ENCODE data around the gene DHRS2. TPM values are rescaled to one million over a fixed set of nuclear protein-coding genes. Genes with fewer than 3 reads are reported as not detected.

Gene DHRS2
- total and polyA plus RNA-seq, 2 of the 13 experiments (the other 11 are each of a cell fraction or from before 2014, with no cell fraction given): 1,621 to 3,021 TPM

GRCh38 chr14:23602181-23603095 is 33.7 kb upstream of the DHRS2 start (continued):
- TF ChIP-seq CSRNP2 (CRISPR knock-in tag; conservative IDR thresholded peaks at IDR 0.05; ENCODE audit: low read depth) (no peak), GABPB1 (CRISPR knock-in tag; IDR thresholded peaks at IDR 0.05) (peak; percentile 49), GPBP1L1 (CRISPR knock-in tag; IDR thresholded peaks at IDR 0.05) (no peak), ZNF24 (IDR thresholded peaks at IDR 0.05) (no peak), SMAD9 (CRISPR knock-in tag; IDR thresholded peaks at IDR 0.05) (no peak), KDM6A (CRISPR knock-in tag; IDR thresholded peaks at IDR 0.05; ENCODE audit: low read depth) (peak; percentile 71), PRDM15 (CRISPR knock-in tag; IDR thresholded peaks at IDR 0.05) (no peak), ZNF18 (CRISPR knock-in tag; IDR thresholded peaks at IDR 0.05; ENCODE audit: insufficient replicate concordance) (peak; percentile 88), EZH2 (conservative IDR thresholded peaks at IDR 0.05; ENCODE audit: low read depth, low read length) (no peak), ATF2 (CRISPR knock-in tag; IDR thresholded peaks at IDR 0.05) (peak; percentile 91), POLR2A (IDR thresholded peaks at IDR 0.05; ENCODE audit: insufficient read depth in 1 of 2, low read depth in 2 of 2, low read length in 2 of 2) (0 out of 4 replicates have a peak, but pooled peaks of 1 of the 2 experiments have one; percentile 40), ZNF746 (CRISPR knock-in tag; IDR thresholded peaks at IDR 0.05) (peak; percentile 47; the same call in 1 of the 2 replicates), ZBTB46 (CRISPR knock-in tag; IDR thresholded peaks at IDR 0.05; ENCODE audit: borderline replicate concordance) (no peak), ZNF557 (CRISPR knock-in tag; IDR thresholded peaks at IDR 0.05) (peak; percentile 64; the same call in 1 of the 2 replicates), FOSL1 (CRISPR knock-in tag; IDR thresholded peaks at IDR 0.05; ENCODE audit: borderline replicate concordance) (peak; percentile 91), PTBP1 (IDR thresholded peaks at IDR 0.05; ENCODE audit: low read depth, low read length, poor library complexity, severe bottlenecking) (no peak)

Measured in HepG2 (cell line).